Neural cell (in vitro differentiated cells): ENCODE measurements around the gene HELLS.

Experiments used
- CTCF ChIP-seq: fragments of 450-650 bp; IDR thresholded peaks from 2 replicates; pipeline ENCODE4 v1.5.1; 2014; ENCODE audit warnings: antibody characterized with exemption, mild to moderate bottlenecking, moderate library complexity; ENCODE audit not compliant: poor library complexity, severe bottlenecking
- EP300 ChIP-seq: fragments of 450-650 bp; conservative IDR thresholded peaks from 2 replicates; pipeline ENCODE4 v1.6.1; 2014; ENCODE audit warnings: antibody characterized with exemption, mild to moderate bottlenecking, moderate library complexity; ENCODE audit not compliant: poor library complexity, severe bottlenecking
- EZH2 ChIP-seq: fragments of 200-600, 300-800 bp; shearing (Covaris generic), sonication (generic); IDR thresholded peaks from 2 replicates; pipeline ENCODE4 v1.6.1; 2014; ENCODE audit warnings: antibody characterized with exemption, low read length, borderline replicate concordance, mild to moderate bottlenecking; ENCODE audit not compliant: insufficient read depth, poor library complexity, severe bottlenecking
- POLR2AphosphoS5 ChIP-seq: IDR thresholded peaks from 2 replicates; pipeline ENCODE4 v1.6.1; 2012
- RAD21 ChIP-seq: fragments of 450-650 bp; conservative IDR thresholded peaks from 2 replicates; pipeline ENCODE4 v1.6.1; 2014; ENCODE audit warnings: antibody characterized with exemption, mild to moderate bottlenecking, moderate library complexity
- REST ChIP-seq: IDR thresholded peaks from 2 replicates; pipeline ENCODE4 v1.6.1; 2012; ENCODE audit warnings: borderline replicate concordance
- SMC3 ChIP-seq: fragments of 450-650 bp; conservative IDR thresholded peaks from 2 replicates; pipeline ENCODE4 v1.6.1; 2014; ENCODE audit warnings: antibody characterized with exemption, mild to moderate bottlenecking, moderate library complexity; ENCODE audit not compliant: poor library complexity
- TAF1 ChIP-seq: IDR thresholded peaks from 2 replicates; pipeline ENCODE4 v1.6.1; 2012; ENCODE audit warnings: low read depth

- TF ChIP-seq CTCF = no peak
- TF ChIP-seq RAD21 = no peak
- no peak for TF ChIP-seq POLR2AphosphoS5
- no peak for TF ChIP-seq EP300
- no peak for TF ChIP-seq SMC3
- no peak for TF ChIP-seq TAF1
- TF ChIP-seq EZH2 = no peak
- no peak for TF ChIP-seq REST
These were observed 61.5 kb downstream of the HELLS start for GRCh38 chr10:94607111-94607510.
